Thyroid gland (tissue), 4 donors: Measurements from ENCODE around the gene MOB3A. TPM values are rescaled to one million over a fixed set of nuclear protein-coding genes. Genes with fewer than 3 reads are reported as not detected.
A peak's percentile ranks its signal among the peaks of the same experiment; 100 is the strongest.
"Not testable (repeated sequence)": the region's sequence is repeated elsewhere in the genome, so short reads cannot be mapped to it uniquely, and the experiment has no call there.

ENCODE experiments used
- DNase-seq, 2 donors: peaks; one replicate each; pipeline ENCODE4 v3.0.0-alpha.2; 2019
- H3K27ac ChIP-seq, 3 donors: fragments of 200-600 bp; sonication (generic); 1 replicate in 2 of 3; 2 replicates in 1 of 3; pipeline ENCODE4 v1.5.1; 2016 to 2019; ENCODE audit warnings: mild to moderate bottlenecking in 1 of 3, moderate library complexity in 1 of 3
- H3K27me3 ChIP-seq: fragments of 200-600 bp; sonication (generic); one replicate; pipeline ENCODE4 v1.5.1; 2019
- H3K36me3 ChIP-seq, 2 donors: fragments of 200-600 bp; sonication (generic); one replicate each; pipeline ENCODE4 v1.5.1; 2016 to 2019
- H3K4me1 ChIP-seq, 2 donors: fragments of 200-600 bp; sonication (generic); one replicate each; pipeline ENCODE4 v1.5.1; 2017 to 2019
- H3K4me3 ChIP-seq, 3 donors: fragments of 200-600 bp; sonication (generic); replicated peaks in 1 of 3; 1 replicate in 2 of 3; 2 replicates in 1 of 3; pipeline ENCODE4 v1.5.1; 2016; ENCODE audit warnings: mild to moderate bottlenecking in 1 of 3
- H3K9me3 ChIP-seq: fragments of 200-600 bp; sonication (generic); one replicate; pipeline ENCODE4 v1.5.1; 2017
- POLR2A ChIP-seq, 2 donors: fragments of 450-650 bp; IDR thresholded peaks; one replicate each; pipeline ENCODE4 v1.6.1; 2017; ENCODE audit warnings: antibody characterized with exemption in 2 of 2, mild to moderate bottlenecking in 2 of 2, moderate library complexity in 1 of 2
- WGBS, 2 donors: methylation state at CpG; one replicate each; pipeline ENCODE4 v1.1.5; 2017; 5-methylcytosine and 5-hydroxymethylcytosine counted together
- intact Hi-C: fragments of 100-400 bp; cut with DNase I; formaldehyde crosslinking; loops from one replicate; pipeline ENCODE4 v1.15.1; 2023
- total RNA-seq, 4 donors: library from RNA; depleted of rRNA; stranded (reverse); fragments of >200 nt; gene quantifications; one replicate each; pipeline ENCODE4 v1.2.3, GENCODE V29; 2016
- TF ChIP-seq, protein P1 (sequence below), 6 experiments: fragments of 200-600 bp in 3 of 6; fragments of 450-650 bp in 3 of 6; sonication (generic) in 3 of 6; IDR thresholded peaks; one replicate each; pipeline ENCODE4 v1.5.1; 2016 to 2019; ENCODE audit warnings: antibody characterized with exemption in 6 of 6, mild to moderate bottlenecking in 2 of 6, inconsistent platforms in 1 of 6, moderate library complexity in 1 of 6

MOB3A gene
- total RNA-seq, 4 donors from 2014 or later: 18.5 to 40.4 (median 26.6) TPM

DNA sequence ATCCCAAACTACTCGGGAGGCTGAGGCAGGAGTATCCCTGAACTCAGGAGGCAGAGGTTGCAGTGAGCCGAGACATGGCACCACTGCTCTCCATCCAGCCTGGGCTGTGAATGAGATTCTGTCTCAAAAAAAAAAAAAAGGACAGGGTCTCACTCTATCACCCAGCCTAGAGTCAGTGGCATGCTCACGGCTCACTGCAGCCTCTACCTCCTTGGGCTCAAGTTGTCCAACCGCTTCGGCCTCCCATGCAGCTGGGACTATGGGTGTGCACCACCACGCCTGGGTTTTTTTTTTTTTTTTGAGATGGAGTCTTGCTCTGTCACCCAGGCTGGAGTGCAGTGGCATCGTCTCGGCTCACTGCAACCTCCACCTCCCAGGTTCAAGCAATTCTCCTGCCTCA lies 59.7 kb downstream of the MOB3A start:
- 75 to 81% methylated on average over 7 to 8 of the region's 8 CpGs for WGBS, 2 donors
- Histone ChIP-seq H3K4me1 (peaks cover 28 to 45% of the 10 kb centered on the region in 2 donors), H3K27ac (no peak overlapping the region), H3K4me3 (no peak overlapping the region), H3K36me3 (peaks cover 32 to 35% of the 10 kb centered on the region in 2 donors), H3K27me3 (no peaks in the 10 kb centered on the region), H3K9me3 (no peaks in the 10 kb centered on the region)
- intact Hi-C loops: no loop called here
- DNase-seq: no peak
- no peak for TF ChIP-seq POLR2A (IDR thresholded peaks at IDR 0.05)
- TF ChIP-seq, protein P1, sequence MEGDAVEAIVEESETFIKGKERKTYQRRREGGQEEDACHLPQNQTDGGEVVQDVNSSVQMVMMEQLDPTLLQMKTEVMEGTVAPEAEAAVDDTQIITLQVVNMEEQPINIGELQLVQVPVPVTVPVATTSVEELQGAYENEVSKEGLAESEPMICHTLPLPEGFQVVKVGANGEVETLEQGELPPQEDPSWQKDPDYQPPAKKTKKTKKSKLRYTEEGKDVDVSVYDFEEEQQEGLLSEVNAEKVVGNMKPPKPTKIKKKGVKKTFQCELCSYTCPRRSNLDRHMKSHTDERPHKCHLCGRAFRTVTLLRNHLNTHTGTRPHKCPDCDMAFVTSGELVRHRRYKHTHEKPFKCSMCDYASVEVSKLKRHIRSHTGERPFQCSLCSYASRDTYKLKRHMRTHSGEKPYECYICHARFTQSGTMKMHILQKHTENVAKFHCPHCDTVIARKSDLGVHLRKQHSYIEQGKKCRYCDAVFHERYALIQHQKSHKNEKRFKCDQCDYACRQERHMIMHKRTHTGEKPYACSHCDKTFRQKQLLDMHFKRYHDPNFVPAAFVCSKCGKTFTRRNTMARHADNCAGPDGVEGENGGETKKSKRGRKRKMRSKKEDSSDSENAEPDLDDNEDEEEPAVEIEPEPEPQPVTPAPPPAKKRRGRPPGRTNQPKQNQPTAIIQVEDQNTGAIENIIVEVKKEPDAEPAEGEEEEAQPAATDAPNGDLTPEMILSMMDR (IDR thresholded peaks at IDR 0.05): no peak

DNA sequence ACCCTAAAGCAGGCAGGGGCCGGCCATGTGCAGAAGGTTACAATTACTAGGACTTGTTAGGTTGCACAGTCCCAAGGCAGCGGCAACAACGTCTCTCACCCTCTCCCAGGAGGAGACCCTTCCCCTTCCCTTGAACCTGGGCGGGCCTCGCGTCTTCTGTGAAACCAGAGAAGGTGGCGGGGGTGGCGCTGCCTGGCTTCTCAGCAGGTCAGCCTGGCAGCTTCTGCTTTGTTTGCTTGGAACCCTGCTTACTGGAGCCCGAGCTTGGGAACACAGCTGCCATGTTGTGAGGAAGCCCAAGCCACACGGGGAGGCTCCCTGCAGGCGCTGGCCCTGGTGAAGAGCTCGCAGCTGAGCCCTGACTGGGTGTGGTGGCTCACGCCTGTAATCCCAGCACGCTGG lies 60.5 kb downstream of the MOB3A start:
- Histone ChIP-seq H3K4me3 (no peak overlapping the region), H3K27me3 (no peaks in the 10 kb centered on the region), H3K36me3 (peaks cover 24 to 27% of the 10 kb centered on the region in 2 donors), H3K27ac (no peak overlapping the region), H3K9me3 (no peaks in the 10 kb centered on the region), H3K4me1 (peaks cover 26 to 42% of the 10 kb centered on the region in 2 donors)
- no peak for TF ChIP-seq POLR2A (IDR thresholded peaks at IDR 0.05)
- TF ChIP-seq, protein P1 (IDR thresholded peaks at IDR 0.05): no peak
- DNase-seq: peak in 1 of 2 donors; percentile 6
- WGBS, 2 donors: 75% methylated on average over 11 to 12 of the region's 14 CpGs
- intact Hi-C loops: no loop called here

DNA sequence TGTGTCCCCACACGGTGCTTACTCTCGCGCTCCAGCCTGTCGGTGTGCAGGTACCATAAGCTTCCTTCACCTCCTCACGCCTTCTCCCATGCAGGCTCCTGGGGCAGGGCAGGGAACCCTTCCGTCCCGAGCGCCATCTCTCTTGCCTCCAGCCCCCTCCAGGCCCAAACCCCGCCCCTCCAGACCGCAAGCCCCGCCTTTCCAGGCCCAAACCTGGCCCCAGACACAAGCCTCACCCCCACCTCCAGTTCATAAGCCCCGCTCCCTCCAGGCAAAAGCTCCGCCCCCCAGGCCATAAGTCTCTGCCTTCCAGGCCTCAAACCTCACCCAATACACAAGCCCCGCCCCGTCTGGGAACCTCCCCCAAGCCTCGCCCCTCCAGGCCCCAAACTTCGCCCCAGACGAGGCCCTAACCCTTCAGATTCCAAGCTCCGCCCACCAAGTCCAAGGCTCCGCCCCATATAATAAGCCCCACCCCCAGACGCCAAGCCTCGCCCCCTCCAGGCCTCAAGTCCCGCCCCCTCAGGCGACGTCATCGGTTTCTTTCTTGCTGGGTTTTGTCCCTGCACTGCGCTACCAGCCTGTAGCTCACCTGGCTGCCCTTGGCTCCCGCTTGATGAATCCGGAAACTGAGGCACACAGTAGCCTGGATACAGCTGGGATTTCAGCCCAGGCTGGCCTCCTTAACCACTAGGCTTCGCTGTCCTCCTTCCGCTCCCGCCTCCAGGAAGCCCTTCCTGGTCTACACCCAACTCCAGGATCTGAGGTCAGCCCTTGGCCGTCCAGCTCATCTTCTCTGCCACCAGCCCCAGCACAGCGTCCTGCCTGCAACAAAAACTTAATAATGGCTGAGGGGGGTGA lies 61.2 kb downstream of the MOB3A start:
- Histone ChIP-seq H3K27ac (peak overlapping the region in 1 of 3 donors; percentile 49), H3K36me3 (peaks cover 17 to 20% of the 10 kb centered on the region in 2 donors), H3K27me3 (no peaks in the 10 kb centered on the region), H3K4me3 (no peak overlapping the region), H3K4me1 (peaks cover 26 to 41% of the 10 kb centered on the region in 2 donors), H3K9me3 (no peaks in the 10 kb centered on the region)
- peak; percentile 39 to 50 for DNase-seq
- TF ChIP-seq, protein P1 (IDR thresholded peaks at IDR 0.05): no peak
- TF ChIP-seq POLR2A (IDR thresholded peaks at IDR 0.05): no peak
- 48 to 51% methylated on average over 29 to 30 of the region's 34 CpGs for WGBS, 2 donors
- intact Hi-C loops: no loop called here

DNA sequence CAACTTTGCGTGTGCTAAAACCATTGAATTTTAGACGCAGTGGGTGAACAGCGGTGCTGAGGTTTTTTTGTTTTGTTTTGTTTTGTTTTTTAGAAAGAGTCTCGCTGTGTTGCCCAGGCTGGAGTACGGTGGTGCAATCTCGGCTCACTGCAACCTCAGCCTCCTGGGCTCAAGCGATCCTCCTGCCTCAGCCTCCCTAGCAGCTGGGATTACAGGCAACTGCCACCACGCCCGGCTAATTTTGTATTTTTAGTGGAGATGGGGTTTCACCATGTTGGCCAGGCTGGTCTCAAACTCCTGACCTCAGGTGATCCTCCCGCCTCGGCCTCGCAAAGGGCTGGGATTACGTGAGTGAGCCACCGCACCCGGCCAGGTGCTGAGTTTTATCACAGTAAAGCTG lies 61.9 kb downstream of the MOB3A start:
- WGBS, 2 donors: 88 to 90% methylated on average over 15 of the region's 15 CpGs
- H3K4me1 ChIP-seq: peaks cover 26 to 41% of the 10 kb centered on the region in 2 donors
- H3K27me3 ChIP-seq, H3K4me3 ChIP-seq, DNase-seq, H3K9me3 ChIP-seq, intact Hi-C loops: not testable (repeated sequence)
- peaks cover 10 to 13% of the 10 kb centered on the region in 2 donors for H3K36me3 ChIP-seq
- peak overlapping the region in 1 of 3 donors; percentile 49 for H3K27ac ChIP-seq

DNA sequence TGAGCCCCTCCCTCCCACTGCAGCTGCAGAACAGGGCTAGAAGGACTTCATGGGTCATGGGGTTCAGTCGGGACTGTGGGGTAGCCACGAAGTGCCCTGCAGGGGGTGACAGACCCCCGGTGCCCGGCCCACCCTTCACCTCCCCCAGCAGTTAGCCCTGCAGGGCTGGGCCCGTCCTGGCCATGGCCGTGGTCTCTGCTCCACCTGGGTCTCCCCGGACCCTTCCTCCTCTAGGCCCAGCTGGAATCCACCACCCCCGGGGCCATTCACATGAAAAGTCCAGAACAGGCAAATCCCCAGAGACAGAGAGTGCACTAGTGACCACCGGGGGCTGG lies 62.3 kb downstream of the MOB3A start:
- H3K27me3 ChIP-seq: no peaks in the 10 kb centered on the region
- peaks cover 26 to 46% of the 10 kb centered on the region in 2 donors for H3K4me1 ChIP-seq
- peaks cover 6 to 9% of the 10 kb centered on the region in 2 donors for H3K36me3 ChIP-seq
- intact Hi-C loops: no loop called here
- no peaks in the 10 kb centered on the region for H3K9me3 ChIP-seq
- no peak for DNase-seq
- 59 to 60% methylated on average over 2 to 5 of the region's 9 CpGs for WGBS, 2 donors
- TF ChIP-seq, protein P1 (IDR thresholded peaks at IDR 0.05): no peak
- no peak for TF ChIP-seq POLR2A (IDR thresholded peaks at IDR 0.05)
- H3K27ac ChIP-seq: peak overlapping the region in 2 of 3 donors; percentile 93 to 94
- no peak overlapping the region for H3K4me3 ChIP-seq
